Raji (cell line): ENCODE measurements around the gene ANKRD11.

Source experiments
- POLR2A ChIP-seq: IDR thresholded peaks from 2 replicates; pipeline ENCODE4 v1.6.1; 2011; ENCODE audit warnings: low read depth, low read length, control low read depth; ENCODE audit not compliant: insufficient read depth

The ANKRD11 gene

GRCh38 chr16:89376812-89377452 lies 113.4 kb downstream of the ANKRD11 start:
- no peak for TF ChIP-seq POLR2A

DNA sequence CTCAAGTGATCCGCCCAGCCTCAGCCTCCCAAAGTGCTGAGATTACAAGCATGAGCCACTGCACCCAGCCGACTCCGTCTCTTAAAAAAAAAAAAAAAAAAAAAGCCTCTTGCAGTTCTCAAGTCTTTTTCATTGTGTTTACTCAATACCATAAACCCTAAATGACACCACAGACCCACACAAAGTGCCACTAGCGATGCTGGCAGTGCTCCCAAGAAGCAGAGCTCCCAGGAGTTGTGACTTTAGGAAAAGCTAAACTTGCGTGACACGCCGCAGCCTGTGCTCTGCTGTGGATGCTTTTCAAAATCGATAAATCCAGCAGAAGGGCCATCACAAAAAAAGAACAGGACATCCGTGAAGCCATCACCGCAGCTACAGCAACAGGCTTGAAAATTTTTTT lies 114.7 kb downstream of the ANKRD11 start:
- no peak for TF ChIP-seq POLR2A

DNA sequence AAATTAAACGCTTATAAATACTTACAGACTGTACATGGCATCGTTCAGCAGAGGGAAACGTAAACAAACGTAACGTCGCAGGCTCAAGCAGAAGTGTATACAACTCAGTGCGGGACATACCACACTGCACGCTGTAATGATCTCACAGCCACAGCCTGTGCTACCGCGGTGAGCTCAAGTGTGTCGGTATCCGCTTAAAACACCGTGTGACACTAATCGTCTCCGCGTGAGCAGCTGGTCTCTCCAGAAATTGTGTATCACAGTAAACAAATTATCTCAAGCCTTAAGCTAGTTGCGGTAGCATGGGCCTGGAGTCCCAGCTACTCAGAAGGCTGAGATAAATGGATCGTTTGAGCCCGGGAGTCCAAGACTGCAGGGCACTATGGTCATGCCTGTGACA lies 115.3 kb downstream of the ANKRD11 start:
- no peak for TF ChIP-seq POLR2A

GRCh38 chr16:89374393-89374960 lies 115.9 kb downstream of the ANKRD11 start:
- no peak for TF ChIP-seq POLR2A

DNA sequence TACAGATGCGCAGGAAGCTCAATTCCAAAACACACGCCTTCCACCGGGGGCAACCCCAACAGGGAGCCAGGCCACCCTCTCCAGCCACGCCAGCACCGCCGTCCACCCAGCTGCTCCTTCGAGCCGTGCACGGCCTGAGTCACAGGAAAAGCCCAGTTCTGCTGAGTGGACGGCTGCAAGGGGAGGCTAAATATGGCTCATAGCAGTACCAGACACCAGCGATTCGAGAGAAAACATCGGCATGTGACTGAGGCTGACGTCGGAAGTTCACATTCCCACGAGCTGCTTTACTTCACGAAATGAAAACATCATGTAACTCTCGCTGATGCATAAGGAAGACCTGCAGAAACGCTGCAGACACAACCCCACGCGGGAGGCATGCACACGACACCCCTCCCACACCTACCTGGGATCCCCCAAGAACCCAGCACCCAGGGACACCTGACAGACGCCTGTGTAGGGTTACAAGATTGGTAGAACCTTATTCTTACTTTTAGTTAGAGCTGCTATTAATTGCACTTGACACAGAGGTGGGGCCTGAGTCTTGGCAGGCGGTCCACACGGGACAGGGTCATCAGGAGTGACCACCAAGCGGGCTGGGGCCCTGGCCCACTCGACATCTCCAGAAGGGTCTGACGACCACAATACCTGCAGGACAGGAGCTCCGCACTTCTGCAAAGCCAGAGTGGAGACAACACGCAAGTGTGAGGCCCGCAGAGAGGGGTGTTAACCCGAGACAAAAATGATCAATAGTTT lies 116.8 kb downstream of the ANKRD11 start:
- TF ChIP-seq POLR2A = no peak

DNA sequence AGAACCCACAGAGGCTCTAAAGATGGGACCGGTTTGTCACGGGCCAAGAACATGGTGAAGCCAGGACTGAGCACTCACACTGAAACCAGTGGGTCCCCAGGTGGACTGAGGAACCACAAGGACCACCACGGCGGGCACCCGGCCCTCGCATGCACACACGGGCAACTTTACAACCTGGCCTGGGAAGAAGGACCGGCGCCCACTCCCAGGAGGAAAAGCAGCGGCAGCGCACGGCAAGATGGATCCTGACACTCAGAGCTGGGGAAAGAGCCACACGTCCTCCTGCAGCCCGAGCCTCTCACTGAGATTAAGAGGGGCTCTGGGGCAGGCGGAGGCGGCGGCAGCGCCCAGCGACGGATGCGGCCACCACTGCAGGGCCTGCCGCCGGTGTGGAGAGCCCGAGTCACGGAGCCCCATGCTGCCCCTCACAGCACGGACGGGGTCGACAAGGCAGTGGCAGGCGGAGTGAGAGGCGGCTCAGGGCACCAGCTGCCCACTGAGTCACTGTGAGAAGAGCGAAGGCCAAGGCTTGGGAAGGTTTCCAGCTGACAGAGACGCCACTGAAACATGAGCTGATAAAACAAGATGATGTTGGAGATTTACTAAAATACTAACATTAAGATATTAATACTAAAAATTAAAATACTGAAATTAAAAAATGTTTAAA lies 118.3 kb downstream of the ANKRD11 start:
- TF ChIP-seq POLR2A = no peak

DNA sequence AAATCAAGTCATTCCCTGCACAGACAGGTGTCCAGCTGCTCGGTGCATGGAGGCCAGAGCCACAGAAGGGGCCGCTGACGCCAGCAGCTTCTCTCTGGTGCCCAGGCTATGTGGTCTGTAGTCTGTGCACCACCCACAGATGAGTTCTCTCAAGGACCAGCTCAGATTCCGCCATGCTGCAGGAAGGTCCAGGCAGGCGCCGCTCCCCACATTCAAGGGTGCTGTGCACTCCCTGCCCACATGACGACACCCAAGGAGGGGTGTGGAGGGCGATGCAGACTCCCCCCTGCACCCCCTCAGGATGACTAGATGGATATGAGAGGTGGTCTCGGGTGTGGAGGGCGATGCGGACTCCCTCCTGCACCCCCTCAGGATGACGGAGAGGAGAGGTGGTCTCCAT lies 119.0 kb downstream of the ANKRD11 start:
- TF ChIP-seq POLR2A = no peak

DNA sequence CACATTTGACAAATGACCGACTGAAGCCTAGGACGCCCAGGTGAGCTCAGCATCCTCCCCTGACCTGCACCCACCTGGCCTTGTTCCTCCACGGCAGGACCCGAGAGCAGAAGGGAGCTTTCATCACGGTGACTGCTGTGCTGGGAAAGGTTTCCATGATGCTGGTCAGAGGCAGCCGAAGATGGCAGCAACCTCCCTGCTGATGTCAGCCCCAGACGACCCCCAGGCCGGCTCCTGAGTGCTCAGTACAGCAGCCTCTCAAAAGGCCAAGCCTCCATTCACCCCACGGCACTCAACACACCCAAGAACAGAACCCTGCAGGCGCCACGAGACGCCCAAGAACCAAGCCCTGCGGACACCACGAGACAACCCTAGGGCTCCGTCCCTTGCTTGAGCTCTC lies 119.8 kb downstream of the ANKRD11 start:
- TF ChIP-seq POLR2A = no peak

DNA sequence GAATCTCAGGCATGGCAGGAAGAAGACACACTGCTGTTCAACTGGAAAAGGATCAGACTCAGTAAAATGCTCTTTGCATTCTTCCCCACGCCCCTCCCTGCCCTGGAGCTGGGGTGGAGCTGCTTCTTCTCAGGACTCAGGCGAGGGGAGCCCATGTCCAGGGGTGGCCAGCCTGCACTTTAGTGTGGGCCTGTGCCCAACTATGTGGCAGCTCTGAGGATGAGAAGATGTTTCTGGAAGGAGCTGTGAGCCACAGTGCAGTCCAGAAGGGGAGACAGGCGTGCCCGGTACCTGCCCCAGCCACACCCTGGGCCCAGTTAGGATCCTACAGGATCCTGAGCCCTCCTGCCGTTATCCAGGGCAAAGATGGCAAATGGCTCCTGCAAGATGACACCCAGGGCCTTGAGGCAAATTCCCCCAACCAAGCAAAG lies 120.3 kb downstream of the ANKRD11 start:
- no peak for TF ChIP-seq POLR2A

DNA sequence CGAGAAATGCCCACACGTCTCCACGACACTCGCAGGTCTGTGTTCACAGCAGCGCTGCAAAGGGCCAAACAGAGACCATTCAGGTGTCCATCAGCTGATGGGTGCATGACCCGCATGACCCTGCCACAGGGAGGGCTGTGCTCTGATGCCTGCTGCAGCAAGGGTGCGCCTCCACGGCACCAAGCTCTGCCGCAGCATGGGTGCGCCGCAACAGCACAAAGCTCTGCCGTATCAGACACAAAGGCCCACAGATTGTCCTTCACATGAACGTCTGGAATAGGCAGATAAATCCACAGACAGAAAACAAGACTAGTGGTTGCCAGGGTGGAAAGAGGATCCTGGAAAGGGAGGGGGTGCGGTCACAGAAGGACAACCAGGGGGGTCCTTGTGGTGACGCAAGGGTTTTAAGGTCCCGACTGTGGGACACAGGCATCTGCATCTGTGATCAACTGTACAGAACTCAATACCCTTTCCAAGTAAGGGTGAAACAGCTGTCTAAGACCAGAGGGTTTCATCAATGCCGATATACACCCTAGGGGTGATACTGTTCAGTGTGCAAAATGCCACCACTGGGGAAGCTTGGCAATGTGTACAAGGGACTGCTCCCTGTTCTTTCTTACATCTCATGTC lies 121.0 kb downstream of the ANKRD11 start:
- no peak for TF ChIP-seq POLR2A

DNA sequence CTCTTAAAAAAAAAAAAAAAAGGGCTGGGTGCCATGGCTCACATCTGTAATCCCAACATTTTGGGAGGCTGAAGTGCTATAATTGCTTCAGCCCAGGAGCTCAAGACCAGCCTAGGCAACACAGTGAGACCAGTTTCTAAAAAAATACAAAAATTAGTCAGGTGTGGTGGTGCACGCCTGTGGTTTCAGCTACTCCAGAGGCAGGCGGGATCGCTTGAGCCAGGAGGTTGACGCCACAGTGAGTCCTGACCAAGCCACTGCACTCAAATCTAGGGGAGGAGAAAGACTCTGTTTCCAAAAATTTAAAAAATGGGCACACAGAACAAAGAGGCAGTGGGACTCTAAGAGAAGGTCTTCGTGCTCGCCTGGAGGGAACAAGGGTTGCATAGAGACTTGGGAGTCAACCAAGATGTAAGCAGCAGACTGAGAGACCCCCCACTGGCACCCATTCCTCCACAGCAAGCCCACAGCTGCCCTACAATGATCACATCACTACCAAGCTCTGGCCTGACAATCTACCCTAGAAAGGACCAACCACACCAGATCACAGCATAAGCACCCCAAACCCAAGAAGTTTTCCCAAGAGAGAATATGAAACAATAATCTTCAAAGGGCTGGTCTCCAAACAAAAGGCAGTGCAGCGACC lies 121.6 kb downstream of the ANKRD11 start:
- TF ChIP-seq POLR2A = no peak

GRCh38 chr16:89367538-89367915 lies 122.8 kb downstream of the ANKRD11 start:
- no peak for TF ChIP-seq POLR2A

DNA sequence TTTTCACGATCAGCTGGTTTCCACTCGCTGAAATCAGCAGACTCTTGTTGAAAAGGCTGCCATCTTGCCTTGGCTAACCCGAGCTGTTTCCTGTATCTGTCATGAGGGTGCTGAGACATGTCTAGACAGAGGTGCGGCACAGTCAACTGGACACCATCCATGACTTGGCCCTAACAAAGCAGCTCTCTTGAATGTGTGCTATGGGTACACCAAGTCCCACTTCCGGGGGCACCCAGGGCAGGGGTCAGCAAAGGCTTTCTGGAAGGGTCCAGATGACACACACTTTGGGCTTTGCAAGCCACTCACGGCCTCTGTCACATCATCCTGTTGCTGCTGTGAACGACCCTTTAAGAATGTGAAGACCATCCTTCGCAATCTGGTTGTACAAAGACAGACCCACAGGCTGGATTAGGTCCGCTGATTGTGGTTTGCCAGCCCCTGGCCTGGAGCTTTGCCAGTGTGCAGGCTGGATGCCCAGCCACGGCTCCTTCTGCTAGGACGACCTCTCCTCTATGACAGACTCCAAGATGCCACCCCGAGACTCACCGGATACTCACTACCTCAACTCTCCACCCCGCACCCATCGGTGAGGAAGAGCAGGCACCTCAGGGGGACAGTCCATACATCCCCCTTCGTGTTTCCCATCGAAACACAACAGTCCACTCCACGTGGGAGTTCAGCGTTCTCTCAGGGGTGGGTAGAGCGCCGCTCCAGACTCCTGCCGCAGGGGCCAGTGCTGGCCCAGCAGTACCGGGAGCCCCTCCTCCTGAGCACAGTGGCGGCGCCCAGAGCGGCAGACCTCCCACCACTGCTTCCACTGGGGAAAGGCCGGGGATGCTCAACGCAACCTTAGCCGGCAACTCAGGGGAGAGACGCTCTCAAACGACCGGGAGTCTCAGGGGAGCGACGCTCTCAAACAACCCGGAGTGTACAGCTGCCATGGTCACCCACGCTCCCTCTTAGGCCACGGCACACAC lies 123.5 kb downstream of the ANKRD11 start:
- no peak for TF ChIP-seq POLR2A

- no peak for TF ChIP-seq POLR2A
These were observed 124.4 kb downstream of the ANKRD11 start for GRCh38 chr16:89365996-89366395.
